IPS DF 4.7 (cell line): ENCODE data around the gene ERFL.
A peak's percentile ranks its signal among the peaks of the same experiment; 100 is the strongest.

Experiments used
- DNase-seq: peaks from one replicate; pipeline ENCODE4 v3.0.0-alpha.2; 2013; ENCODE audit warnings: low spot score; ENCODE audit errors: extremely low read depth

The ERFL gene

GRCh38 chr19:41860419-41861115 is 67.7 kb downstream of the ERFL start:
- no peak for DNase-seq

- DNase-seq, result peak; percentile 94
Measured at GRCh38 chr19:41859618-41860418, 68.4 kb downstream of the ERFL start, which contains the start of gene RPS19. Gene RPS19 (plus strand): TSS chr19:41860255. CDS start chr19:41860775, 520 bp downstream.

- no peak for DNase-seq
Measured at GRCh38 chr19:41859213-41859617, 69.0 kb downstream of the ERFL start.
